H9 (cell line): ENCODE measurements around the gene SLIT1. TPM values are rescaled to one million over a fixed set of nuclear protein-coding genes. Genes with fewer than 3 reads are reported as not detected.

Experiments
- DNase-seq: peaks from one replicate; pipeline ENCODE4 v3.0.0-alpha.2; 2017
- H2AFZ ChIP-seq: one replicate; pipeline ENCODE4 v1.6.1; 2013; ENCODE audit warnings: mild to moderate bottlenecking, low read length, control low read depth, moderate library complexity
- H2AK5ac ChIP-seq: 2 replicates; pipeline ENCODE4 v1.6.1; 2013; ENCODE audit warnings: low read length, control low read depth, mixed read lengths; ENCODE audit not compliant: insufficient read length
- H2BK120ac ChIP-seq: one replicate; pipeline ENCODE4 v1.6.1; 2013; ENCODE audit warnings: low read depth, mild to moderate bottlenecking, low read length, control low read depth, inconsistent platforms; ENCODE audit not compliant: poor library complexity, severe bottlenecking
- H2BK12ac ChIP-seq: 2 replicates; pipeline ENCODE4 v1.6.1; 2013; ENCODE audit warnings: low read length, control low read depth, mixed read lengths, low read depth; ENCODE audit not compliant: insufficient read length
- H2BK15ac ChIP-seq: 2 replicates; pipeline ENCODE4 v1.6.1; 2013; ENCODE audit warnings: low read depth, low read length, control low read depth
- H2BK20ac ChIP-seq: one replicate; pipeline ENCODE4 v1.6.1; 2013; ENCODE audit warnings: low read depth, mild to moderate bottlenecking, low read length, control low read depth, inconsistent platforms; ENCODE audit not compliant: poor library complexity, severe bottlenecking
- H2BK5ac ChIP-seq: 2 replicates; pipeline ENCODE4 v1.6.1; 2013; ENCODE audit warnings: low read length, control low read depth, mixed read lengths; ENCODE audit not compliant: insufficient read length
- H3K14ac ChIP-seq: 2 replicates; pipeline ENCODE4 v1.6.1; 2013; ENCODE audit warnings: low read length, control low read depth; ENCODE audit not compliant: insufficient read depth
- H3K18ac ChIP-seq: 2 replicates; pipeline ENCODE4 v1.6.1; 2013; ENCODE audit warnings: low read depth, mild to moderate bottlenecking, mixed read lengths, low read length, control low read depth; ENCODE audit not compliant: insufficient read length
- H3K23ac ChIP-seq: 2 replicates; pipeline ENCODE4 v1.6.1; 2013; ENCODE audit warnings: low read length, control low read depth, mixed read lengths, low read depth; ENCODE audit not compliant: insufficient read length
- H3K23me2 ChIP-seq: 2 replicates; pipeline ENCODE4 v1.6.1; 2013; ENCODE audit warnings: low read depth, mild to moderate bottlenecking, mixed read lengths, low read length, control low read depth; ENCODE audit not compliant: insufficient read length, poor library complexity, severe bottlenecking
- H3K27ac ChIP-seq: 2 replicates; pipeline ENCODE4 v1.5.1; 2013; ENCODE audit warnings: low read length, control low read depth, mixed read lengths, low read depth; ENCODE audit not compliant: insufficient read length
- H3K27me3 ChIP-seq: 2 replicates; pipeline ENCODE4 v1.6.1; 2013; ENCODE audit warnings: low read length, control low read depth, inconsistent platforms; ENCODE audit not compliant: insufficient read depth
- H3K4ac ChIP-seq: 2 replicates; pipeline ENCODE4 v1.6.1; 2013; ENCODE audit warnings: low read depth, mild to moderate bottlenecking, control low read depth, inconsistent platforms, low read length, moderate library complexity
- H3K4me1 ChIP-seq: 2 replicates; pipeline ENCODE4 v1.6.1; 2013; ENCODE audit warnings: low read length, control low read depth, inconsistent platforms; ENCODE audit not compliant: insufficient read depth
- H3K4me2 ChIP-seq: 2 replicates; pipeline ENCODE4 v1.6.1; 2013; ENCODE audit warnings: low read length, control low read depth, mixed read lengths; ENCODE audit not compliant: insufficient read length, insufficient read depth
- H3K56ac ChIP-seq: 2 replicates; pipeline ENCODE4 v1.6.1; 2013; ENCODE audit warnings: low read depth, mild to moderate bottlenecking, mixed read lengths, low read length, control low read depth; ENCODE audit not compliant: insufficient read length
- H3K79me1 ChIP-seq: 2 replicates; pipeline ENCODE4 v1.6.1; 2013; ENCODE audit warnings: low read depth, mild to moderate bottlenecking, moderate library complexity, low read length, control low read depth, inconsistent platforms; ENCODE audit not compliant: insufficient read depth, poor library complexity, severe bottlenecking
- H3K79me2 ChIP-seq: 2 replicates; pipeline ENCODE4 v1.6.1; 2013; ENCODE audit warnings: low read length, control low read depth, inconsistent platforms; ENCODE audit not compliant: insufficient read depth
- H3K9ac ChIP-seq: 2 replicates; pipeline ENCODE4 v1.6.1; 2013; ENCODE audit warnings: low read length, control low read depth, mixed read lengths; ENCODE audit not compliant: insufficient read length; ENCODE audit errors: extremely low read depth
- H3K9me3 ChIP-seq: one replicate; pipeline ENCODE4 v1.6.1; 2013; ENCODE audit warnings: low read depth, low read length, inconsistent platforms; ENCODE audit not compliant: control insufficient read depth
- H3T11ph ChIP-seq: one replicate; pipeline ENCODE4 v1.6.1; 2013; ENCODE audit warnings: mild to moderate bottlenecking, low read length, control low read depth, inconsistent platforms
- H4K20me1 ChIP-seq: one replicate; pipeline ENCODE4 v1.6.1; 2013; ENCODE audit not compliant: control insufficient read depth, insufficient read length, insufficient read depth
- H4K5ac ChIP-seq: 2 replicates; pipeline ENCODE4 v1.6.1; 2013; ENCODE audit warnings: low read depth, mild to moderate bottlenecking, mixed read lengths, low read length, control low read depth; ENCODE audit not compliant: insufficient read length
- H4K8ac ChIP-seq: replicated peaks from 2 replicates; pipeline ENCODE4 v1.6.1; 2013; ENCODE audit warnings: low read length, control low read depth, mixed read lengths, low read depth; ENCODE audit not compliant: insufficient read length
- H4K91ac ChIP-seq: 2 replicates; pipeline ENCODE4 v1.6.1; 2013; ENCODE audit warnings: low read depth, mild to moderate bottlenecking, moderate library complexity, mixed read lengths, low read length, control low read depth; ENCODE audit not compliant: insufficient read length
- H3K27ac Mint-ChIP-seq, 3 experiments: 2 replicates in 2 of 3; 3 replicates in 1 of 3; pipeline ENCODE4 v1.8.0; 2020 to 2021; ENCODE audit warnings: mixed read lengths in 3 of 3, mild to moderate bottlenecking in 1 of 3, moderate library complexity in 1 of 3
- H3K27me3 Mint-ChIP-seq: 2 replicates; pipeline ENCODE4 v1.8.0; 2021; ENCODE audit warnings: low read depth, mild to moderate bottlenecking, moderate library complexity, mixed read lengths
- H3K36me3 Mint-ChIP-seq, 3 experiments: 2 replicates in 2 of 3; 3 replicates in 1 of 3; pipeline ENCODE4 v1.8.0; 2020 to 2021; ENCODE audit warnings: low read depth in 3 of 3, mixed read lengths in 3 of 3; ENCODE audit not compliant: insufficient read depth in 1 of 3
- H3K4me1 Mint-ChIP-seq, 2 experiments: 2 replicates each; pipeline ENCODE4 v1.8.0; 2020; ENCODE audit warnings: mixed read lengths in 2 of 2
- H3K4me3 Mint-ChIP-seq, 2 experiments: 2 replicates in 1 of 2; 3 replicates in 1 of 2; pipeline ENCODE4 v1.8.0; 2020 to 2021; ENCODE audit warnings: mild to moderate bottlenecking in 2 of 2, mixed read lengths in 2 of 2, moderate library complexity in 1 of 2
- H3K9me3 Mint-ChIP-seq, 2 experiments: 2 replicates in 1 of 2; 3 replicates in 1 of 2; pipeline ENCODE4 v1.8.0; 2020; ENCODE audit warnings: mild to moderate bottlenecking in 2 of 2, mixed read lengths in 2 of 2, moderate library complexity in 1 of 2
- CTCF ChIP-seq: fragments of 200-600 bp; sonication (generic); conservative IDR thresholded peaks from 3 replicates; pipeline ENCODE4 v1.8.0; 2021; ENCODE audit warnings: antibody characterized with exemption, mild to moderate bottlenecking
- WGBS: extraction: QIAGEN DNeasy Blood & Tissue Kit; methylation state at CpG from one replicate; pipeline ENCODE4 v1.1.7; 2013; ENCODE audit warnings: missing lambda C conversion rate, low lambda C conversion rate, mixed read lengths; ENCODE audit not compliant: insufficient read length; ENCODE audit errors: extremely low coverage; 5-methylcytosine and 5-hydroxymethylcytosine counted together
- total RNA-seq: library from RNA; stranded (reverse); gene quantifications from 2 replicates; pipeline ENCODE4 v1.2.1, GENCODE V29; 2021

Gene SLIT1
- total RNA-seq, 1 experiment from 2014 or later, result 0.57 TPM

GRCh38 chr10:97116462-97117162 is 69.1 kb downstream of the SLIT1 start:
- H3K23ac ChIP-seq, result no peak overlapping the region
- H4K5ac ChIP-seq, result no peak overlapping the region
- no peak overlapping the region for H3K4me3 Mint-ChIP-seq
- no peak overlapping the region for H3K18ac ChIP-seq
- no peaks in the 10 kb centered on the region for H3K27me3 ChIP-seq
- H2BK20ac ChIP-seq, result no peak overlapping the region
- H3K27ac ChIP-seq, result no peak overlapping the region
- H4K8ac ChIP-seq, result no peak overlapping the region
- no peak overlapping the region for H4K91ac ChIP-seq
- H3K9ac ChIP-seq, result no peak overlapping the region
- no peaks in the 10 kb centered on the region for H3K9me3 Mint-ChIP-seq
- H2BK120ac ChIP-seq, result no peak overlapping the region
- H3K56ac ChIP-seq, result no peak overlapping the region
- H2AFZ ChIP-seq, result no peak overlapping the region
- no peaks in the 10 kb centered on the region for H3K79me1 ChIP-seq
- H2BK12ac ChIP-seq, result no peak overlapping the region
- no peaks in the 10 kb centered on the region for H3K36me3 Mint-ChIP-seq
- H3K4me1 ChIP-seq, result no peaks in the 10 kb centered on the region
- no peak for TF ChIP-seq CTCF
- no peak overlapping the region for H2BK15ac ChIP-seq
- H3K27me3 Mint-ChIP-seq, result no peaks in the 10 kb centered on the region
- no peak for DNase-seq
- H3K27ac Mint-ChIP-seq, result no peak overlapping the region
- no peak overlapping the region for H2BK5ac ChIP-seq
- H3K79me2 ChIP-seq, result no peaks in the 10 kb centered on the region
- no peak overlapping the region for H3K4ac ChIP-seq
- H3K14ac ChIP-seq, result no peak overlapping the region
- H3K9me3 ChIP-seq, result no peaks in the 10 kb centered on the region
- no peak overlapping the region for H2AK5ac ChIP-seq
- no peaks in the 10 kb centered on the region for H3K23me2 ChIP-seq
- H3T11ph ChIP-seq, result no peak overlapping the region
- no peaks in the 10 kb centered on the region for H4K20me1 ChIP-seq
- no CpG with 5 or more reads among the region's 7 CpGs for WGBS
- H3K4me2 ChIP-seq, result no peak overlapping the region
- peaks cover 2 to 13% of the 10 kb centered on the region in 2 experiments; a peak in 3 of 4 replicates for H3K4me1 Mint-ChIP-seq
